Activated naive CD8-positive, alpha-beta T cell treated with anti-CD3 and anti-CD28 coated beads, Interleukin-2, amount 10 ng/mL, durations not matched to agents 7 days and 5 days (primary cell): Measurements from ENCODE around the gene SWSAP1. TPM values are rescaled to one million over a fixed set of nuclear protein-coding genes. Genes with fewer than 3 reads are reported as not detected.
A peak's percentile ranks its signal among the peaks of the same experiment; 100 is the strongest.
"Not testable (repeated sequence)": the region's sequence is repeated elsewhere in the genome, so short reads cannot be mapped to it uniquely, and the experiment has no call there.

ENCODE experiments used
- ATAC-seq: fragments of 150-1000 bp; cut with Tn5 transposase; one replicate; pipeline ENCODE4 v1.10.0; 2021; ENCODE audit warnings: low read depth, moderate library complexity
- POLR2A ChIA-PET: fragments of 350-600 bp; sonication (Branson Sonifier 250); formaldehyde crosslinking; loops from one replicate; lab custom pipeline; 2021; ENCODE audit warnings: antibody characterized with exemption; lab: Charles Lee
- DNase-seq: peaks from one replicate; pipeline ENCODE4 v3.0.0; 2021
- H3K27ac Mint-ChIP-seq: one replicate; pipeline ENCODE4 v1.8.0; 2022; ENCODE audit warnings: mild to moderate bottlenecking, mixed read lengths
- H3K27me3 Mint-ChIP-seq: one replicate; pipeline ENCODE4 v1.8.0; 2022; ENCODE audit warnings: mild to moderate bottlenecking, moderate library complexity, mixed read lengths
- H3K36me3 Mint-ChIP-seq: one replicate; pipeline ENCODE4 v1.8.0; 2021; ENCODE audit warnings: mild to moderate bottlenecking, mixed read lengths
- H3K4me1 Mint-ChIP-seq: one replicate; pipeline ENCODE4 v1.8.0; 2021; ENCODE audit warnings: mixed read lengths
- H3K4me3 Mint-ChIP-seq: one replicate; pipeline ENCODE4 v1.8.0; 2022; ENCODE audit warnings: mild to moderate bottlenecking, moderate library complexity, mixed read lengths
- H3K9me3 Mint-ChIP-seq: one replicate; pipeline ENCODE4 v1.8.0; 2021; ENCODE audit warnings: mixed read lengths
- total RNA-seq, 2 experiments: library from RNA; stranded (reverse); gene quantifications; one replicate each; pipeline ENCODE4 v1.2.3, GENCODE V29; 2021

Gene SWSAP1
- total RNA-seq, 2 experiments from 2014 or later = 3.0 to 3.3 TPM

GRCh38 chr19:11375143-11375948, 880 bp downstream of the SWSAP1 start:
- Mint-ChIP-seq H3K4me1 (peaks cover 19% of the 10 kb centered on the region), H3K4me3 (no peak overlapping the region), H3K9me3 (no peaks in the 10 kb centered on the region), H3K27ac (no peak overlapping the region), H3K36me3 (peaks cover 14% of the 10 kb centered on the region), H3K27me3 (no peaks in the 10 kb centered on the region)
- DNase-seq (peak; percentile 81), ATAC-seq (peak; percentile 57)
- POLR2A ChIA-PET = interaction anchor here (0.6 to 3.2 kb wide), 24 partner anchors 8 to 1237 kb away, joined by 3 to 34 read pairs (median 4); partner anchors contain the start of genes CARM1, CCDC159, EPOR and ODAD3

DNA sequence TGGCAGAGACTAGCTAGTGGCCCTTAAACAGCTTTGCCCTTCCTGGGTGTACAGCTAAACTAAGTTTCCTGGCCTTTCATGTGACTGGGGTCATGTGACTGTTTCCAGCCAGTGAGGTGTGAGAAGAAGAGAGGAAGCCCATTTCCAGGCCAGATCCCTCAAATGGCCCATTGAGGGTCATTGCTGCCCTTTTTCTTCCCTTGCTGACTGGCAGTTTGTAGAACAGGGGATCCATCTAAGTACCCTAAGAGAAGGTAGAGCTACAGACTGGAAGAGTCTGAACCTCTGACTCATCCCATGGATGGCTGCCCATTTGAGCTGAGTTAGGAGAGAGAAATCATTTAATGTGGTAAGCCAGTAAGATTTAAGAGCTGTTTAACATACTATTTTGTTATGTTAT, 2.8 kb downstream of the SWSAP1 start:
- peaks cover 10% of the 10 kb centered on the region for H3K36me3 Mint-ChIP-seq
- H3K9me3 Mint-ChIP-seq = no peaks in the 10 kb centered on the region
- POLR2A ChIA-PET = interaction anchor here (0.6 to 3.2 kb wide), 6 partner anchors 12 to 106 kb away, joined by 3 to 15 read pairs (median 4); partner anchors contain the start of genes ODAD3, PRKCSH and RAB3D
- no peak overlapping the region for H3K27ac Mint-ChIP-seq
- no peak for DNase-seq
- no peak for ATAC-seq
- H3K4me3 Mint-ChIP-seq = peak overlapping the region; percentile 75
- no peaks in the 10 kb centered on the region for H3K27me3 Mint-ChIP-seq
- peaks cover 26% of the 10 kb centered on the region for H3K4me1 Mint-ChIP-seq

DNA sequence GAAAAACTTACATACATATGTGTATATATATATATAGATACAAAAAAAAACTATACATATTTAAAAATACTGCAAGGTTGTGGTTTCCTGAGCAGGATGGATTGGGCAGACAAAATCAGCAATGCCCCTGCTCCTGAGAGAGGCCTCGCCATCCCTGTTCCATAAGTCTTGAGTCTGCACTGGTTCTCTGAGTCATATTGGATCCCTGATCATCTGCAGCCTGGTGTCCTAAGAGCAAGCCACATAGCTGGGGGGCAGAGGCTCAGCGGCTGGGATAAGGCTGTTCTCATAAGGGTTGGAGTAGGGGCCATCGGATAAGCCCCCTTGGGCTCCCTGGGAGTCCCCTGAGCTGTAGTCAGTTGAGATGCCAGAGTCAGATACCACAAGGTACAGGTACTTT, 3.3 kb downstream of the SWSAP1 start:
- peaks cover 10% of the 10 kb centered on the region for H3K36me3 Mint-ChIP-seq
- no peak overlapping the region for H3K4me3 Mint-ChIP-seq
- peak overlapping the region; percentile 47 for H3K27ac Mint-ChIP-seq

DNA sequence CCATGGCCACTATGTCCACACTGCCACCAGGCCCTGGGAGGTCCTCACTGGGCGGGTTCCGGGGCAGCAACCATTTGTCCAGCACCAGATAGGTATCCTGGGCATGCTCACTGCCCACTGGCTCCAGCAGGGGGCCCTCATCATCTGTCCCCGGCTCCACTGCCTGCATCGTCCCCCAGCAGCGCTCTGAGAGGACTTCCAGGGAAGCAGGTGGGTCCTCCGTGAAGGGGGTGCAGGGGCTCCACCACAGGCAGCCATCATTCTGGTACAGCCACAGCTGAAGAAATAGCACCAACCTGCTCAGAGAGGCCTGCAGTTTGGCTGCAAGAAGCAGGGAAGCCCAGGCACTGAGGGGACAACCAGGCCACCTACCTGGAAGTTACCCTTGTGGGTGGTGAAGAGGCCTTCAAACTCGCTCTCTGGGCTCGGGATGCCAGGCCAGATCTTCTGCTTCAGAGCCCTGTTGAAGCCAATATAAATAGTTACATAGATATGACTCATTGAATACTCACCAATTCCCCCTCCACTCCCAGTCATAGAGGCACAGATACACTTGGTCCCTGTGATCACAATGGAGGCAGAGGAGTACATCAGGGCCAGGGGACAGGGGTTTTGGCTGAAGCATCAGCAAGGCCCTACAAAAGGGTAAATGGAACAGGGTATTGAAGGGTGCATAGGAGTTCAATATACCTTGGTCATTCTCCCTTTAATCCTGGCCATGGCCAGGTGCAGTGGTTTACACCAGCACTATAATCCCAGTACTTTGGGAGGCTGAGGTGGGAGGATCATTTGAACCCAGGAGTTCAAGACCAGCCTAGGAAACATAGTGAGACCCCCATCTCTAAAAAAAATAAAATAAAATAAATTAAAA, 4.1 kb downstream of the SWSAP1 start:
- DNase-seq (peak; percentile 48), ATAC-seq (no peak)
- POLR2A ChIA-PET = interaction anchor here (0.7 kb wide), 1 partner anchor 102 kb away, joined by 3 read pairs; no protein-coding TSS in a partner anchor
- Mint-ChIP-seq H3K4me1 (peaks cover 29% of the 10 kb centered on the region), H3K4me3 (no peak overlapping the region), H3K27me3 (peaks cover 7% of the 10 kb centered on the region), H3K9me3 (no peaks in the 10 kb centered on the region), H3K27ac (no peak overlapping the region), H3K36me3 (peaks cover 10% of the 10 kb centered on the region)

More for the DNA sequence above, 3.3 kb downstream of the SWSAP1 start:
- no peak for DNase-seq
- POLR2A ChIA-PET = interaction anchor here (1.1 to 1.4 kb wide), 2 partner anchors 38 to 105 kb away, joined by 3 read pairs; partner anchors contain the start of gene RAB3D
- Mint-ChIP-seq H3K27me3 (peaks cover 2% of the 10 kb centered on the region), H3K4me1 (peaks cover 30% of the 10 kb centered on the region), H3K9me3 (no peaks in the 10 kb centered on the region)
- ATAC-seq = no peak

GRCh38 chr19:11379269-11379845, 4.9 kb downstream of the SWSAP1 start:
- not testable (repeated sequence) for H3K27me3 Mint-ChIP-seq, H3K4me3 Mint-ChIP-seq, H3K27ac Mint-ChIP-seq, ATAC-seq, DNase-seq, H3K9me3 Mint-ChIP-seq
- POLR2A ChIA-PET = interaction anchor here (0.7 kb wide), 1 partner anchor 101 kb away, joined by 3 read pairs; no protein-coding TSS in a partner anchor
- Mint-ChIP-seq H3K36me3 (peaks cover 10% of the 10 kb centered on the region), H3K4me1 (peaks cover 29% of the 10 kb centered on the region)

GRCh38 chr19:11379857-11380350, 5.4 kb downstream of the SWSAP1 start:
- Mint-ChIP-seq H3K27me3 (peaks cover 15% of the 10 kb centered on the region), H3K4me1 (peaks cover 29% of the 10 kb centered on the region), H3K27ac (peak overlapping the region; percentile 100), H3K36me3 (peaks cover 10% of the 10 kb centered on the region), H3K9me3 (no peaks in the 10 kb centered on the region), H3K4me3 (peak overlapping the region; percentile 97)
- DNase-seq = no peak
- ATAC-seq = no peak
- POLR2A ChIA-PET = interaction anchor here (1.5 kb wide), 1 partner anchor 41 kb away, joined by 4 read pairs; no protein-coding TSS in a partner anchor

GRCh38 chr19:11380653-11381537, 6.4 kb downstream of the SWSAP1 start:
- peak overlapping the region; percentile 97 for H3K4me3 Mint-ChIP-seq
- no peaks in the 10 kb centered on the region for H3K9me3 Mint-ChIP-seq
- peaks cover 20% of the 10 kb centered on the region for H3K27me3 Mint-ChIP-seq
- H3K36me3 Mint-ChIP-seq = peaks cover 10% of the 10 kb centered on the region
- H3K27ac Mint-ChIP-seq = peak overlapping the region; percentile 100
- POLR2A ChIA-PET = interaction anchor here (0.5 to 2.2 kb wide), 23 partner anchors 10 to 420 kb away, joined by 3 to 18 read pairs (median 3); partner anchors contain the start of genes CCDC159, LDLR, ODAD3 and PRKCSH
- DNase-seq (peak; percentile 95), ATAC-seq (peak; percentile 82)
- peaks cover 29% of the 10 kb centered on the region for H3K4me1 Mint-ChIP-seq

DNA sequence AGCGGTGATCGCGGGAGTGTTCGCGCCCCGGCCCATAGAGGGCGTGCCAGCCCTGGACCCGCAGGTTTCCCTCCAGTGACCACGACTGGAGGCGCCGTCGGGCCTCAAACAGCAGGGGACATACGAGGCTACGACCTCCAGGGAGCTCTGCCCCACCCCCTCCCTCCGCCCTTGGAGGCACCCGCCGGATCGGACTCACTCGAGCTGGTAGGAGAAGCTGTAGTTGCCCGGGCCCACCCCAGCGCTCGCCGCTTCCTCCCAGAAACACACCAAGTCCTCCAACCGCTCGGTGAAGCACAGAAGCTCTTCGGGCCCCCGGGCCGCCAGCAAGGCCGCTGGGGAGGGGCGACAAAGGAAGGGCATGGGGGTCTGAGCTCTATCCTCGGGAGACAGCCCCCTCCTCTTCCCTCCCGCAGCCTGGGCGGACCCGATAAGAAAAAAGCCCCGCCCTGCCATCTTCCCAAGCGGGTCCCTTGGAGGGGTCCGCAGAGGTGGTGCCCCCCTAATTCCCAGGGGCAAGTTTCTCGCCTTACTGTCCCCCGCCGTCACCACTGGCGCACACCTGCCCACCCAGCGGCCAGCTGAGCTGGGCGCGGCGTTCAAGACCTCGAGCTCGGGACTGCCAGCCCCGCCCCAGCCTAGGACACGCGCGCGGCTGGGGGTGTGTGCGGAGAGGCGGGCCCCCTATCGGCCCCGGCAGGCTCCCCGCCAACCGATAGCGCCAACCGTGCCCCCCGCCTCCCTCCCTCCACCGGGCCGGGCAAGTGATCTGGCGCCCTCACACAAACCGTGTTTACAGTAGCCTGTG, 8.6 kb downstream of the SWSAP1 start:
- H3K4me1 Mint-ChIP-seq = peaks cover 26% of the 10 kb centered on the region
- H3K36me3 Mint-ChIP-seq = peaks cover 4% of the 10 kb centered on the region
- ATAC-seq = no peak
- H3K27me3 Mint-ChIP-seq = peaks cover 20% of the 10 kb centered on the region
- POLR2A ChIA-PET = interaction anchor here (0.5 to 1.8 kb wide), 6 partner anchors 9 to 1230 kb away, joined by 3 to 10 read pairs (median 4); partner anchors contain the start of gene SWSAP1
- no peaks in the 10 kb centered on the region for H3K9me3 Mint-ChIP-seq
- peak; percentile 78 for DNase-seq
- H3K27ac Mint-ChIP-seq = peak overlapping the region; percentile 84
- H3K4me3 Mint-ChIP-seq = peak overlapping the region; percentile 97

- Mint-ChIP-seq H3K4me1 (peaks cover 26% of the 10 kb centered on the region), H3K4me3 (no peak overlapping the region), H3K27ac (no peak overlapping the region), H3K9me3 (no peaks in the 10 kb centered on the region), H3K36me3 (peaks cover 3% of the 10 kb centered on the region), H3K27me3 (peaks cover 20% of the 10 kb centered on the region)
- ATAC-seq (no peak), DNase-seq (no peak)
- POLR2A ChIA-PET = interaction anchor here (1.2 to 1.8 kb wide), 3 partner anchors 9 to 38 kb away, joined by 3 to 10 read pairs (median 5); partner anchors contain the start of gene SWSAP1
Measured at GRCh38 chr19:11383706-11384048, 9.2 kb downstream of the SWSAP1 start.

GRCh38 chr19:11384778-11385129, 10.3 kb downstream of the SWSAP1 start:
- Mint-ChIP-seq H3K4me1 (peaks cover 26% of the 10 kb centered on the region), H3K9me3 (no peaks in the 10 kb centered on the region), H3K4me3 (peak overlapping the region; percentile 10), H3K27me3 (peaks cover 20% of the 10 kb centered on the region), H3K27ac (no peak overlapping the region), H3K36me3 (peaks cover 2% of the 10 kb centered on the region)
- POLR2A ChIA-PET = no interaction called here
- DNase-seq (no peak), ATAC-seq (no peak)
